HG02759 (cell line): ENCODE measurements around the gene COQ8A.
A peak's percentile ranks its signal among the peaks of the same experiment; 100 is the strongest.

Experiments used
- ATAC-seq: cut with Tn5 transposase; IDR thresholded peaks from one replicate; pipeline ENCODE4 v1.9.1; 2021; ENCODE audit warnings: mild to moderate bottlenecking, moderate library complexity; ENCODE audit not compliant: unreplicated experiment

The COQ8A gene

GRCh38 chr1:226940029-226940805 lies at the start of gene COQ8A:
Gene COQ8A, plus strand, starts transcription at chr1:226940294. Its CDS starts 21,092 bp downstream, at chr1:226961386.
- peak; percentile 95 for ATAC-seq

- ATAC-seq = no peak
These were observed 49.6 kb upstream of the COQ8A start for GRCh38 chr1:226890331-226891108.

- no peak for ATAC-seq
These were observed 48.7 kb upstream of the COQ8A start for GRCh38 chr1:226891346-226891745.

- ATAC-seq = no peak
These were observed 48.1 kb upstream of the COQ8A start for GRCh38 chr1:226891846-226892523.

GRCh38 chr1:226892524-226892875 lies 47.6 kb upstream of the COQ8A start:
- no peak for ATAC-seq

GRCh38 chr1:226893936-226894335 lies 46.2 kb upstream of the COQ8A start:
- ATAC-seq = no peak

GRCh38 chr1:226894826-226895225 lies 45.3 kb upstream of the COQ8A start:
- ATAC-seq = no peak

GRCh38 chr1:226895644-226896043 lies 44.5 kb upstream of the COQ8A start:
- ATAC-seq = no peak

- ATAC-seq = no peak
These were observed 41.8 kb upstream of the COQ8A start for GRCh38 chr1:226898246-226898645.

- no peak for ATAC-seq
These were observed 38.7 kb upstream of the COQ8A start for GRCh38 chr1:226901421-226901820.

GRCh38 chr1:226902601-226903000 lies 37.5 kb upstream of the COQ8A start:
- ATAC-seq = no peak

GRCh38 chr1:226903819-226904716 lies 36.0 kb upstream of the COQ8A start:
- ATAC-seq = no peak

- no peak for ATAC-seq
These were observed 35.3 kb upstream of the COQ8A start for GRCh38 chr1:226904772-226905171.

GRCh38 chr1:226908419-226908818 lies 31.7 kb upstream of the COQ8A start:
- no peak for ATAC-seq

GRCh38 chr1:226908913-226909312 lies 31.2 kb upstream of the COQ8A start:
- no peak for ATAC-seq

GRCh38 chr1:226912587-226913176 lies 27.4 kb upstream of the COQ8A start:
- peak; percentile 60 for ATAC-seq

GRCh38 chr1:226915672-226915995 lies 24.5 kb upstream of the COQ8A start:
- peak; percentile 5 for ATAC-seq

GRCh38 chr1:226916497-226916896 lies 23.6 kb upstream of the COQ8A start:
- ATAC-seq = no peak

- no peak for ATAC-seq
These were observed 20.5 kb upstream of the COQ8A start for GRCh38 chr1:226919587-226919986.

GRCh38 chr1:226919995-226920394 lies 20.1 kb upstream of the COQ8A start:
- ATAC-seq = no peak
